OCI-LY3 (cell line): Measurements from ENCODE around the gene PAX5.

Experiments used
- CTCF ChIP-seq: fragments of 200-600, 300-600 bp; sonication (generic); IDR thresholded peaks from 2 replicates; pipeline ENCODE4 v1.5.1; 2014; ENCODE audit warnings: antibody characterized with exemption, low read length, low read depth
- EZH2phosphoT487 ChIP-seq: fragments of 200-600 bp; shearing (Covaris generic); IDR thresholded peaks from 2 replicates; pipeline ENCODE4 v1.6.1; 2018; ENCODE audit warnings: antibody characterized with exemption, mixed run types, low read depth

- TF ChIP-seq CTCF, result no peak
- no peak for TF ChIP-seq EZH2phosphoT487
These were observed 98.7 kb downstream of the PAX5 start for GRCh38 chr9:36935332-36935731.
